ENCODE data around the gene HOXC6. TPM values are rescaled to one million over a fixed set of nuclear protein-coding genes. Genes with fewer than 3 reads are reported as not detected.

HOXC6 gene
- total RNA-seq, 1 donor from 2014 or later, result not detected

DNA sequence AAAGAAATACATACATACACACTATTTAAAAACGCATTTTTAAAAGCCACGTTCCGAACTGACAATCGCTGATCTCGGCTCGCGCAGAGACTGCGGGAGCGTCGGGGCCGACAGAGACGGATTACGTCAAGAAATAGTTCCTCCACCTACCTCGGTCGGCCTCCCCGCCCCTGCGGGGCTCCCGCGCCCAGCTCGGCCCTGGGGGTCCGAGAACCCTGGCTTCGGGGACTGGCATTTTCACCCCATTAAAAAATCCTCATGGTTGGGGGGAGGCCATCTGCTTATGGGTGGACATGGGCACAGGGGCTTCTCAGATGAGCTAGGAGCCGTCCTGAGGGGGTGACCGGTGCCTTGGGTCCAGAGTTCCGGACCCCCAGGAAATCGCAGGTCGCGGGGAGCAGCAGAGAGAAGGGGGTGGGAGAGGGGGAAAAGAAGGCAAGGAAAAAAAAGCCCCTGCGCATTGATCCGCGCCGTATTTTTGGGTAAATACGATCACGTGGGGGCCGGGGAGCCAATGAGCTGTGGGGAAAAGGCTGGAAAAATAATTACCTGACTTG is 28.6 kb upstream of the HOXC6 start:
- no peak for DNase-seq (ENCODE audit: low spot score)
- Mint-ChIP-seq H3K27me3 (ENCODE audit: insufficient read depth, low read depth) (peaks cover 98% of the 10 kb centered on the region), H3K27ac (no peak overlapping the region), H3K4me1 (peaks cover 2% of the 10 kb centered on the region), H3K36me3 (no peaks in the 10 kb centered on the region), H3K4me3 (no peak overlapping the region), H3K9me3 (peaks cover 2% of the 10 kb centered on the region)
- Histone ChIP-seq H3K9ac (no peak overlapping the region), H3K9me3 (ENCODE audit: low read depth) (no peaks in the 10 kb centered on the region), H3K4me2 (no peak overlapping the region), H3K79me2 (ENCODE audit: low read depth) (no peaks in the 10 kb centered on the region), H3K4me1 (no peaks in the 10 kb centered on the region), H3K27me3 (peaks cover 100% of the 10 kb centered on the region), H3K27ac (no peak overlapping the region), H3F3A (ENCODE audit: low read depth) (no peaks in the 10 kb centered on the region), H3K4me3 (peak overlapping the region; percentile 24), H4K20me1 (ENCODE audit: low read depth) (peaks cover 91% of the 10 kb centered on the region), H3K36me3 (no peaks in the 10 kb centered on the region), H2AFZ (replicated peaks) (no peak overlapping the region)
- TF ChIP-seq, protein P1, sequence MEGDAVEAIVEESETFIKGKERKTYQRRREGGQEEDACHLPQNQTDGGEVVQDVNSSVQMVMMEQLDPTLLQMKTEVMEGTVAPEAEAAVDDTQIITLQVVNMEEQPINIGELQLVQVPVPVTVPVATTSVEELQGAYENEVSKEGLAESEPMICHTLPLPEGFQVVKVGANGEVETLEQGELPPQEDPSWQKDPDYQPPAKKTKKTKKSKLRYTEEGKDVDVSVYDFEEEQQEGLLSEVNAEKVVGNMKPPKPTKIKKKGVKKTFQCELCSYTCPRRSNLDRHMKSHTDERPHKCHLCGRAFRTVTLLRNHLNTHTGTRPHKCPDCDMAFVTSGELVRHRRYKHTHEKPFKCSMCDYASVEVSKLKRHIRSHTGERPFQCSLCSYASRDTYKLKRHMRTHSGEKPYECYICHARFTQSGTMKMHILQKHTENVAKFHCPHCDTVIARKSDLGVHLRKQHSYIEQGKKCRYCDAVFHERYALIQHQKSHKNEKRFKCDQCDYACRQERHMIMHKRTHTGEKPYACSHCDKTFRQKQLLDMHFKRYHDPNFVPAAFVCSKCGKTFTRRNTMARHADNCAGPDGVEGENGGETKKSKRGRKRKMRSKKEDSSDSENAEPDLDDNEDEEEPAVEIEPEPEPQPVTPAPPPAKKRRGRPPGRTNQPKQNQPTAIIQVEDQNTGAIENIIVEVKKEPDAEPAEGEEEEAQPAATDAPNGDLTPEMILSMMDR (IDR thresholded peaks at IDR 0.05), result no peak

DNA sequence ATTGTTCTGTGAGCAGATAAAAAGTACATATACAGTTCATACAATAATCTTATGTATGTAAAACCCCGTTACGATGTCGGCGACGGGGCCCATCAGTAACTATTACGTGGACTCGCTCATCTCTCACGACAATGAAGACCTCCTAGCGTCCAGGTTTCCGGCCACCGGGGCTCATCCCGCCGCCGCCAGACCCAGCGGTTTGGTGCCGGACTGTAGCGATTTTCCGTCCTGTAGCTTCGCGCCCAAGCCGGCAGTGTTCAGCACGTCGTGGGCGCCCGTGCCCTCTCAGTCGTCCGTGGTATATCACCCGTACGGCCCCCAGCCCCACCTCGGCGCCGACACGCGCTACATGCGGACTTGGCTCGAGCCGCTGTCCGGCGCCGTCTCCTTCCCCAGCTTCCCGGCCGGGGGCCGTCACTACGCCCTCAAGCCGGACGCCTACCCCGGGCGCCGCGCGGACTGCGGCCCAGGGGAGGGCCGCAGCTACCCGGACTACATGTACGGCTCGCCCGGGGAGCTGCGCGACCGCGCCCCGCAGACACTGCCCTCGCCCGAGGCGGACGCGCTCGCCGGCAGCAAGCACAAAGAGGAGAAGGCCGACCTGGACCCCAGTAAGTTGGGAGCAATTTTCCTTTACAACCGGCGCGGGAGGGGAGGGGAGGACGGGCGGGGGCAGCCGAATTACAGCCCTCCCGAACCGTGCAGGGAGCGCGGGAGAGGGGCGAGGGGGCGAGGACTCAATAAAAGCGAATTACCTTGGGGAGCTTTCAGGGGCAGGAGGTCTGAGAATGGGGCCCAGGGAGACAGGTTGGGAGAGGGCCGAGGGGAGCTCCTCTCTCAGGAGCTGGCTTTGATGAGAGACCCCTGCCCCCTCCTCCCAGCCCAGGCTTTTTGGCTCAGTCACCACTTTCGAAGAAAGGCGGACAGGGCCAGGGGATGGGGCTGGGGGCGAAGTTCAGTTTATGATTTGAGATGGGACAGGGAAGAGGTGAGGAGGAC is 27.8 kb upstream of the HOXC6 start, which contains the start of gene HOXC9:
HOXC9 (plus strand) TSS at position 46 of the 999 bp plus-strand sequence; CDS start at position 74, 28 bp downstream.
- peaks cover 100% of the 10 kb centered on the region for H3K27me3 ChIP-seq
- peak within 1 kb of the TSS; percentile 24 for H3K4me3 ChIP-seq
- Mint-ChIP-seq H3K9me3 (peaks cover 2% of the 10 kb centered on the region), H3K4me1 (no peaks in the 10 kb centered on the region), H3K4me3 (no peak within 1 kb of the TSS), H3K36me3 (no peaks in the 10 kb centered on the region), H3K27me3 (ENCODE audit: insufficient read depth, low read depth) (peaks cover 98% of the 10 kb centered on the region), H3K27ac (no peak within 1 kb of the TSS)
- H3K27ac ChIP-seq, result no peak within 1 kb of the TSS
- H2AFZ ChIP-seq (replicated peaks), result no peak within 1 kb of the TSS
- no peaks in the 10 kb centered on the region for H3F3A ChIP-seq (ENCODE audit: low read depth)
- H3K4me2 ChIP-seq, result peak within 1 kb of the TSS; percentile 52
- no peaks in the 10 kb centered on the region for H3K9me3 ChIP-seq (ENCODE audit: low read depth)
- TF ChIP-seq, protein P1 (IDR thresholded peaks at IDR 0.05), result no peak
- TF ChIP-seq EZH2phosphoT487 (IDR thresholded peaks at IDR 0.05), result peak; percentile 99
- peak; percentile 100 for TF ChIP-seq EZH2 (IDR thresholded peaks at IDR 0.05)
- H3K36me3 ChIP-seq, result no peaks in the 10 kb centered on the region
- H3K79me2 ChIP-seq (ENCODE audit: low read depth), result no peaks in the 10 kb centered on the region
- DNase-seq (ENCODE audit: low spot score), result no peak
- peaks cover 89% of the 10 kb centered on the region for H4K20me1 ChIP-seq (ENCODE audit: low read depth)
- H3K4me1 ChIP-seq, result no peaks in the 10 kb centered on the region
- H3K9ac ChIP-seq, result no peak within 1 kb of the TSS

DNA sequence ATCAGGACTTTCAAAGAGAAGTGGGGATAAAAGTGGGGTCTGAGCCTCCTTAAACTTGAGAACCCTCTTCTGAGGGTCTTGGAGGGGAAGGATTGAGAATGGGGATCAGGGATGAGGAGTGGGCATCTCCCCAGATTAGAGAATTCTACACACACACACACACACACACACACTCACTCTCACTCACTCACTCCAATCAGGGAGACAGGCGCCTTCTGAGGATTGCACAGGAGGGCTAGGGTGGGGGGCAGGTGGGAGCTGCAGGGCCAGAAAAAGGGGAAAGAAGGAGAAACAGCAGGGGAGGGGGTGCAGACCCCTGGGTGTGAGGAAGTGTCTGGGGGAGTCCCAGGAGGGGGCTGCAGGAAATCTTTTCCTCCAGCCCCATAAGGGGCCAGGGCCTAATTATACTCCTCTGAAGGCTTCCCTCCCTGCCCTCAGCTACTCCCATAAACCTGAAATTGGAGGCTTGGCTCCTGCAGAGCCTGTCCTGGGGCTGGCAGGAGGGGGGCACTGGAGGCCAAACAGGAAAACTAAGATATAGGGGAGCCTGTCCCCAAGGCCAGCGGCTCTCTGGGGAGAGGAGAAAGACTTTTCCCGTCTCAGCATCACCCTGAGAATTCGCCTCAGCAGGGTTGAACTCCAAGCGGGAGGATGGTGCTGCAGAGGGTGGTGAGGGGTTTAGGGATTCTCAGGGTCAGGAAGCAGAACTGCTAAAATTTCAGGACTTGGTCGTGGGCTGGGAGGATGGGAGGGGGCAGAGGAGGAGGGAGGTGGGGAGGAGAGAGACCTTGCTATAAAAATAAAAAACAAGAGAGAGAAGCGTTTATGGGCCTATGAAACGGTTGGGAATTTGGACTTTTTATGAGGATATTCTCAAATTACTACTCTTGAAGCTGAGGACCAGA is 26.7 kb upstream of the HOXC6 start:
- Histone ChIP-seq H3K4me3 (no peak overlapping the region), H2AFZ (replicated peaks) (no peak overlapping the region), H3K27me3 (peaks cover 100% of the 10 kb centered on the region), H3K4me1 (no peaks in the 10 kb centered on the region), H3K36me3 (no peaks in the 10 kb centered on the region), H3K9me3 (ENCODE audit: low read depth) (no peaks in the 10 kb centered on the region), H3K4me2 (no peak overlapping the region), H4K20me1 (ENCODE audit: low read depth) (peaks cover 88% of the 10 kb centered on the region), H3F3A (ENCODE audit: low read depth) (no peaks in the 10 kb centered on the region), H3K27ac (no peak overlapping the region), H3K9ac (no peak overlapping the region), H3K79me2 (ENCODE audit: low read depth) (no peaks in the 10 kb centered on the region)
- no peak for DNase-seq (ENCODE audit: low spot score)
- no peak for TF ChIP-seq EZH2 (IDR thresholded peaks at IDR 0.05)
- TF ChIP-seq EZH2phosphoT487 (IDR thresholded peaks at IDR 0.05), result peak; percentile 49
- Mint-ChIP-seq H3K9me3 (peaks cover 2% of the 10 kb centered on the region), H3K27me3 (ENCODE audit: insufficient read depth, low read depth) (peaks cover 98% of the 10 kb centered on the region), H3K4me3 (no peak overlapping the region), H3K4me1 (peaks cover 4% of the 10 kb centered on the region), H3K36me3 (no peaks in the 10 kb centered on the region), H3K27ac (no peak overlapping the region)
